NCI-H345 (cell line): Measurements from ENCODE around the gene FIBCD1.
"Not testable (repeated sequence)": the region's sequence is repeated elsewhere in the genome, so short reads cannot be mapped to it uniquely, and the experiment has no call there.

Experiments
- DNase-seq: peaks from one replicate; lab custom pipeline; 2025; lab: John Stamatoyannopoulos, UW

Gene FIBCD1

DNA sequence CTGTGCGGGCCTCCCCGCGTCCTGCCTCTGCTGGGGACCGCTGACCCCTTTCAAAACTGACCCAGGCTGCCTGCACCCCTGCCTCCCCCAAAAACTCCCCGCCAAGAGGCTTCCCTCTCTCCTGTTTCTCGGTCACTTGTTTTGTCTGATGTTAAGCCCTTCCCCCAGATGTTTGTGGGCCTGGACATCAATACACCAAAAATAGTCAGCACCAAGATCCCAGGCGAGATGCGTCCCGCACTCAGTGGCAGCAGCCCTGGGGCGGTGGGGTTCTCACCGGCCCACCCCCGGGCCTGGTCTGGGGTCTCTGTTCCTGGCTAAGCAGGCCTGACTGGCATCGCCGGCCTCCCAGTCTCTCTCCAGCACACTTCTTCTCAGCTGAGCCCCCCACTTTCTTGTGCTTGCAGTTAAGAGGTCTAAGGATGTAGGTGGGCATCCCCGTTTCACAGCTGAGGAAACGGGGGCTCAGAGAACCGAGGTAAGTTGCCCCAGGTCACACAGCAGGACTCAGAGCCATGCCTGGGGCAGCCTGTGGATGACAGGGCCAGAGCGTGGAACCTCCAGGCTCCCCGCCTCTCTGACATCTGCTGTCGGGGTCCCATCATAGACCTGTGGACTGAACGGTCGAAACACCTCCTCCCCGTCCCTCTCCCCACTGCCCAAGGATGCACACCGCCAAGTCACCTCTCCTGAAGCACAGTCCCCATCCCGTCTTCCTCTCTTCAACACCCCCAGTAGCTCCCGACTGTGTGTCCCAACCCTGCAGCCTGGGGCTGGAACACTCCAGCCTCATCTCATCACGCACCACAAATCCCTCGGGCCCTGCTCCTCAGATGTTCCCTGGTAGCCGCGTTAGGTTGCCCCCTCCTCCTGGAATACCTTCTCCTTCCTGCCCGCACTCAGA lies 16.8 kb downstream of the FIBCD1 start:
- no peak for DNase-seq

DNA sequence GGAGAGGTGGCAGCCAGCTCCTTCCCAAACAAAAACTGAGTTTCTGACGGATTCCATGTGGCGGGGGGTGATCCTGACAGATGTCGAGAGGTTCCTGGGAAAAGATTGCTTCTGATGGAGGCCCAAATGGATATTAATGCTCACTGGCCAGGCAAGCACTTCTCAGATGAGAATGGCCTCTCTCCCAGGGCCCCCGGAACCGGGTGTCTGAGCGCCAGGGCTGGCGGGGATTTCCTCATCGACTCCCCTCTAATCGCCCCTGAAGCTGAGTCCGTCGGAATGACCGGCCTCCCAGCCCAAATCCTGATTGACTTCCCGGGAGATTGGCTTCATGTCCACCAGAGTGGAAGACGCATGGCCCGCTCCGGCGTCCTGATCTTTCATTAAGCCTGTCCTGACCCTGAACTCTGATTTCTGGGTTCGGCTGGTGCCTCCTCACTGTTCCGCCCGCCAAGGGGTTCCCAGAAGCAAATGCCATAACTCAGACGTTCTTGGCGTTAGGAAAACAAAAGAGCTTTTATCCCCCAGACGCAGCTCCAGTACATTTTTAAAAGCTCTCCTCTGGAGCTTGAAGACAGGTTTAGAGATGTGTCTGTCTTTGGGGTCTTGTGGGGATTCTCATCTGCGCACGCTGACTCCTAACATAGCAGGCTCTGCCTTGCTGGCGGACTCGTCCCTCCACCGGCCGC lies 17.6 kb downstream of the FIBCD1 start:
- DNase-seq = no peak

DNA sequence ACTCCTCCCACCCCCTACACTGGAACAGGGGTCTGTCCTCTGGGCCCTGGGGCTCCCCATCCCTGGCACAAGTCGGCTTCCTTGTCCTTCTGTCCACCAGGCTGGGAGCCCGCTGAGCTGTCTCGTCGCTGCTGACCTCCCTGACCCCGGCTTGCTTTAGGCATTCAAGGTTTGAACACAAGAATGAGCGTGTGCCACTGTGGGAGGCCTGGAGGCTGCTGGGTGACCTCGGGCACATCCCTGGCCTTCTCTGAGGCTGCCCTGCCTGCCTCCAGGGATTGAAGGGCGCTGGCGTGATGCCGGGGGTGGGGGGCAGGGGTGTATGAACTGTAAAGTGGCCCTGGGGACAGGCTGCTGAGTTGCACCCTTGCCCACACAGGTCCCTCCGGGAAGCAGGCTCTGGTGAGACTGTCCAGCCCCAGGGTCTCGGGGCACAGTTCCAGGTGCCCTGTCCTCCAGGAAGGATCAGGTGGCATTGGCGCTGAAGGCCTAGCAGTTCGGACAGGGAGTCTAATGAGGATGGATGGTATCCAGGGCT lies 18.2 kb downstream of the FIBCD1 start:
- no peak for DNase-seq

DNA sequence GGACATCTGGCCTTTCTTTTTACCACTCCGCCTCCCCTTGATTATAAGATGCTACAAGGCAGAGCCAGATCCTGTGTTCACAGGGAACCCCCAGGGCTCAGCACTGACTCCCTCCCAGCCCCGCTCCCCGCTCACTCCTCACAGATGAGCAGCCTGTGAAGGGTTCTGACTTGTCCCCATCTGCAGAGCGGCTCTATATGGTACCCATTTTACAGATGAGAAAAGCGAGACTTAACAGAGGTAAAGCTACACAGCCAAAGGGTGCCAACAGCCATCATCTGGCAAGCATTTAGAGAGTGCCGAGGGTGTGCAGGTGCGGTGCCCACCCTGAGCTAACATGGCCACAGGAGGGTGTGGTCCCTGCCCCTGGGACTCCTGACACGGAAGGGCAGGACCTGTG lies 18.8 kb downstream of the FIBCD1 start:
- no peak for DNase-seq

DNA sequence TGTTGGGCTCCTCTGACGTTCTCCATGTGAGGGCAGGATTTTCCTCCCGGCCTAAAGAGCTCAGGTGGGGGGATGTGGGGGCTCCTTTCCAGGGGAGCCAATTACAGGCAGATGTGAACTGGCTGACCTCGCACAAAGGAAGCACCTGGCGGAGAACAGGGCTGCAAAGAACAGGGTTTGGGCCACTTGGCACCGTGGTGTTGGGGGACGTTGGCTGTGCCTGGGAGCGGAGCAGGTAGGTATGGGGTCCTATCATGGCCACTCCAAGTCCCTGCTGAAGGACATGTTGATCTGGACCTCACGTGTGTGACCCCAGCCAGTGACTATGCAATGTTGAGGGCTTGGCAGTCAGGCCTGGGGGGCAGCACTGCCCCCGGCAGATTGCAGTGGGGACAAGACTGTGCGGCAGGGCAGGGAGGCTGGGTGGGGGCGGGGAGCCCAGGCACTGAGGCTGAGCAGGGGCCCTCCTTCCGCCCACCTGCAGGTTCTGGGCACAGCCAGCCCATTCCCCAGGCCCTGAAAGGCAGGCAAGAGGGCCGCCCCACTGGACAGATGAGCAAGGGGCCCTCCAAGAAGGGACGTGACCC lies 19.4 kb downstream of the FIBCD1 start:
- DNase-seq = no peak

DNA sequence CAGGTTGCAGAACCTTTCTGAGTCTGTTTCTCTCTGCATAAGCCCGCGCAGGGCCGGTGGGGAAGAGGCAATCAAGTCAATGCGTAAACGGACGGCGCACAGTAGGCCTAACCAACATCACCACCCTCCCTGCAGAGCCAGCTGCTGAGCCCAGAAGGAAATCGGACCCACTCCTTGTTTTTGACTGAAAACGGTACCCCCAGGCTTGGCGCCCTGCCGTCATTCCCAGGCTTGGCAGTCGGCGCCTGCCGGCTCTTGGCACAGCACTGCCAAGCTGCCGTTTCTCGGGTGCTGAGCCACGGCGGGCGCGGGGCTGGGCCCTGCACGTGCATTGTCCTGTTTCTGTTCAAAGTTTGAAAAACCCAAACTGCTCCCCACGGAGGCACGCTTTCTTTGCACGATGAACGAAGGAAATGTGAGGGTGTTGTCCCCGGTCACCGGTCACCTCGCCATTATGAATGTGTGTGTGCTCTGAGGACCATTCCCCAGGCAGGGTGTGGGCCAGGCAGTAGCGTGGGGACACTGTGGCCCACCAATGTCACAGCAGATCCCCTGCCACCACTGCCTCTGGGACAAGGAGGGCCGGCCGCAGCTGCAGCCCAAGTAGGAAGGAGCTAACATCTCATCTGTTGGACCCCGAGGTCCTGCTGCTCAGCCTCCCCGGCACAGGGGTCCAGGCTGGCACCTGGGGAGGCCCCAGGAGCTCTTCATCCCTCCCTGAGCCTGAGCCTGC lies 20.1 kb downstream of the FIBCD1 start:
- no peak for DNase-seq

DNA sequence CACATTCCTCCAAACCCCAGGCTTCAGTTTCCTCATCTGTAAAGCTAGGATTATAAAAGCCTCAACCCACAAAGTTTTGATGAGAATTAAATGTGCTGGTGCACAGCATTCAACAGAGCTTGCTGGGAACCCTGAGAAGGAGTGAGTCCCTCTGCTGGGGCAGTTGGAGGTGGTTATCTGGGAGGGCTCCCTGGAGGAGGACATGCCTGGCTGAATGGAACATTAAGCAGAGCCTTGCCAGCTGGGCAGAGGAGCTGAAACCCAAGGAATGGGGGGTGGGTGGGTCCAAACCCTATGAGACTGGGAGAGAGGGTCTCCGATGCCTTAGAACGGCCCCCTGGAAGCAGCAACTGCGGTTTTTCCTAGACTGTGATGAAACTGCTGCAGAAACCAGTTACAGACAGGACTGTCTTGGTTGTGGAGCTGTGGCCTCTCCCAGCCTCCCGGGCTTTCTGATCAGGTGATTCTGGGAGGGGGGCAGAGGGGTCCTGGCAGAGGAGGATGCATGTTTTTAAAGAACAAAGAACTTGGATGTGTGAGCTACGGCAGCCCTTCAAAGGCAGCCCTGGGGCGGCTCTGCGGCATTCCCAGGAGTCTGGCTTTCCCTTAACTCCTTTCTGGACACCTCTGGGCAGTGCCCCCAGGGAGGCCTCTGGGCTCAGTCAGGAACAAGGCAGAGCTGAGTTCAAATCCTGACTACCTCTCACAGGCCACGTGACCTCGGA lies 20.8 kb downstream of the FIBCD1 start:
- no peak for DNase-seq

DNA sequence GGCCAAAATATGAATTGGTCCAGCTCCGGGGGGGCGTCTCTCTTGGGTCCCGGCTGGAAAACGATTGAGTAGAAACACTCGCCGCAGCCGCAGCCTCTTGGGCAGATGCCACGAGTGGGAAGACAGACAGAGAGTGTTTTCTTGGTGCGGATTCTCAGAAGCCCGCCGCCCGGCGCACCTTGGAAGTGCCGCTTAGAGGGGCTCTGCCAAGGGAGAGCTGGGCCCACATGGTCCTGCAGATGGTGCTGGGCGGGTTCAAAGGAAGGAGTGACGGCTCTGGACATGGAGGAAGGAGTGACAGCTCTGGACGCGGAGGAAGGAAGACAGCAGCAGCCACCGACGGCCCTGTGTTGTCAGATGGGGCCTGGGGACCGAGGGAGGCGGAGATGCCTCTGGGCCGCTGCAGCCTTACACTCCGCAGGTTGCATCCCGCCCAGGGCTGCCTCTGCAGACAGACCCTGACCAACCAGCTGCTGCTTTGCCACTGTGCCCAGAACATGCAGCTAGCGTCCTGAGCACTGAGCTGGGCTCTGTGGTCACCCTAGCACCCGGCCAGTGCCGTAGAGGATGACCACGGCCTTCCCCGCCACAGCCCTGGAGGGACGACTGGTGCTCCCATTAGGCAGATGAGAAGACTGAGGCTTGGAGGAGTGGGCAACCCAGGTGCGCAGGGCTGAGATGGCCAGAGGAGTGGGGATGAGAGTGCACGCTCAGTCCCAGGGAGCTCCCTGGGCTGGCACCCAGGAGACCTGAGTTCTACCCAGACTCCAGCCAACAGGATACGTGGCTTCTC lies 21.7 kb downstream of the FIBCD1 start:
- DNase-seq = no peak

DNA sequence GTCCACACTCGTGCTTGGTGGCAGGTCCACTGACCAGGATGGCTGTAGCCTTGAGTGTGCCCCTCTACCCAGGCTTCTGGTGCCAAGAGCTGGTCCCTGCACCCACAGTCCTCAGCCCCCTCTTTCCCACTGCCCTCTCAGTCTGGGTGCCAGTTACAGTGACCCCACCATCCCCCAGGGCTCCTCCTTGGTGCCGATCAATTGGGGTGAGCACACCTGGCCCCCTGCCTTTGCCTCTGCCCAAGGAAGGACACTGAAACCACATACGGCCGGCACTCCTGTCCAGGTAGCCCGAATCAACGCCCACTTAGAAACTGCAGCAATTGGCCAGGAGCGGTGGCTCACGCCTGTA lies 24.0 kb downstream of the FIBCD1 start:
- no peak for DNase-seq

DNA sequence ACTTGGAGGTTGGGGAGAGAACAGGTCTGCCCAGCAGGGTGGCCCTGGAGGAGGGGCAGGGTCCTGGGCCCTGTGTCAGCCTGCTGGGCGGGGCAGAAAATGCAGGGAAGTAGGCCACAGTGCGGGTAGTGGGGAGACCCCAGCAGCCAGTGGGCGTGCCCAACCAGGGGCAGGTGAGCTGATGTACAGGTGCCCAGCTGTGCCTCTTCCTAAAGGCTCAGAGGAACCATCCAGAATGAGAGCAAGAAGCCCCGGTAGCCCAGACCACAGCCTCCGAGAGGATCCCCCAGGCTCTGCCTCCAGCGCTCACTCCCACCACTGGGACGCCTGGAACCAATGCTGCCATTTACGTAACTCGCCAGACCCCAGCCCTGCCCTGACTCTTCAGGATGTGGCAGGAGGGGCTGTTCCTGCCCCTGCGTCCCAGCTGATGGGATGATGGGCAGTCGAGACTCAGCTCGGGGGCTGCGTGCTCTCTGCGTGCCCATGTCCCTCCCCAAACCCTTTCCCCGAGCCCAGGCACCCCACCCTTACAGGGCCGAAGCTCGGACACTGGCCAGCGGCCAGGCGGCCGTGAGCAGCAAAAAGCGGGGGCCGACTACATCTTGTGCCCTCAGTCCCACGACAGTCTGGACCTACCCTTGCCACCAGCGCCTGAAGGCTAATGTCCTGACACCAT lies 24.5 kb downstream of the FIBCD1 start:
- DNase-seq = no peak

DNA sequence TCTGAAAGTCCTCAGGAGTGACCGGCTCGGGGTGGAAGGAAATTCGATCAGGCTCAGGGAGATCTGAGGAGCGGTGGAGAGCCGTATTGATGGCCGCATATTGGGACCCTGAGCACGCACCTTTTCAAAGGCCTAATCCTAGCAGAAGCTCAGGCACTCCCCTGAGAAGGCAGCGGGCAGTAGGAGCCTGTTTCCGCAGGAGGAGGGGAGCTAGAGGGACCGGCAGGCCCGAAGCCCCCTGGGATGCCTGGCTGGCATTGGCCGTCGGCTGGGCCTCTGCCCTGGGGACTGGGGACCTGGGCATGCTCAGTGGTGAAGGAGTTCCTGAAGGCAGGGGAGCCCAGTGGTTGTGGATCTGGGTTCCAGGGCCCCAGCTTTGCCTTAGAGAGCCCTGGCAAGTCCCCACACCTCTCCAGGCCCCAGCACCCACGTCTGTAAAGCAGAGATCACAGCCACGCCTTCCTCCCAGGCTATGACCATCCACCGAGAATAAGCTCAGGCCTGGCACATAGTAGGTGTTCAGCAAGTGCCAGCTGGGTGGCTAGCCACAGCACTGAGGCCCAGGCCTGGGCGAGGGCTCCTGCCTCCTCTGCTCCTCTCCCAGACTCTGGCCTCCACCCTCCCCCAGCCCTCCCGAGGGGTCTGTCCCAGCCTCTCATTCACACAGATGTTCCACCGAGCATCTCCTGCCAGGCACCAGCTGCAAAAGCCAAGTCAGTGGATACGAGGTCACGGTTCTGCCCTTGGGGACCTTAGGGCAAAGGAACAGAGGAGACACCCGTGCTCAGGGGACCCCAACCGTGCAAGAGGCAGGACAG lies 25.2 kb downstream of the FIBCD1 start:
- no peak for DNase-seq

DNA sequence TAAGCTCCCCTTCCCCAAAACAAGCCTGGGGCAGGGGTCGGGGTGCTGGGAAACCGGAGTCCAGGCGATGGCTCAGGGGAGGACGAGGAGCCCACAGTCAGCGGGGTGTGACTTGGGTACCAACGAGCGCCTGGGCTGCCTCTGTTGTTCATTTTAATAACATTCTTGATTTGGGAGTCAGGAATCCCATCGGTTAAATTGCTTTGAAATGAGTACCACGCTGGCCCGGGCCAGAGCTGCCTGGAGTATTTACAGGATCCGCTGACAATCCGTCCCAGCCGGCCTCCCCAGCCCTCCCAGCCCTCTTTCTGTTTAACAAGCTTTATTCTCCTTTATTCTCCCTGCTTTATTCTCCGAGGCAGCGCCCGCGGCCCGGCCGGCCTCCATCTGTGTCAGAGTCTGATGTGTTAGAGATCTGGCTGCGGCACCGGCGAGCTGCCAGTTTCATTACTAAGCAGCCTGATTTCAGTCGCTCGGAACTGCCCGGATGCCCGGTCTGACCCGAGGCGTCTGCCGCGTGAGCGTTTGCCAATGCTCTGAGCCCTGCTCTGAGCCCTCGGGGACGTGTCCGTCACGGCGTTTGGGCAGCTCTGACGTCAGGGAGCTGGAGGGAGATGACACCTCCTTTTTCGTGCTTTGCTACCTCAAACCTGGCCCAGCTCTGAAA lies 26.0 kb downstream of the FIBCD1 start:
- DNase-seq = no peak

DNA sequence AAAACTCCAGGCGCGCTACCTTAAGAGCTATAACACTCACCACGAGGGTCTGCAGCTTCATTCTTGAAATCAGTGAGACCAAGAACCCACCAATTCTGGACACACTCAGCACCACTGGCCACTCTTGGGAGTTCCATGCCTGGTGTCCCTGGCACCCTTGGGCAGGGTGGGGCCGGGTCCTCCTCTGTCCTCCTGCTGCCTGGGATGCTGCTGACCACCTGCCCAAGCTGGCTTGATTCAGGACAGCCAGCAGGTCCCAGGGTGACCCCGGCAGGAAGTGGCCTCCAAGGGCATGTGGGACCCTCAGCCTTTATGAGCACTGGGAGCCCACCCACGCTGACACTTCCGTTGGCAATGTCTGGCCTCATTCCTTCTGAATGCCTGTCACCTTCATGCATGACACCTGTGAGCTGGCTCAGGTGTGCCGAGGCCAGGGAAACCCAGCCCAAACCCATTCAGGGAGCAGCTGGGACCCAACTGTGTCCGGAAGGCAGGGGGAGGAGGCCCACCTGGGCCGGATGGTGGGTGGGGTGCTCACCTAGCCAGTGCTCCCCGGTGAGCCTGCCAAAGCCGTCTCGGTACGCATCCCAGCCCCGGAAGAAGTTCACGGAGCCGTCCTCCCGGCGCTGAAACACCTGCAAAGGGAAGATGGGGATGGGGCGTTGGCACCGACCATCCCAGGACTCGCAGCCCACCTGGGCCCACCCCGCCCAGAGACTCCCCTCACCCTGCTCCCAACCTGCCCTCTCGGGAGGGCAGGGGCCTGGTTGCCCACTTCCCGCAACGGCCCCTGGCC lies 27.6 kb downstream of the FIBCD1 start:
- DNase-seq = no peak

DNA sequence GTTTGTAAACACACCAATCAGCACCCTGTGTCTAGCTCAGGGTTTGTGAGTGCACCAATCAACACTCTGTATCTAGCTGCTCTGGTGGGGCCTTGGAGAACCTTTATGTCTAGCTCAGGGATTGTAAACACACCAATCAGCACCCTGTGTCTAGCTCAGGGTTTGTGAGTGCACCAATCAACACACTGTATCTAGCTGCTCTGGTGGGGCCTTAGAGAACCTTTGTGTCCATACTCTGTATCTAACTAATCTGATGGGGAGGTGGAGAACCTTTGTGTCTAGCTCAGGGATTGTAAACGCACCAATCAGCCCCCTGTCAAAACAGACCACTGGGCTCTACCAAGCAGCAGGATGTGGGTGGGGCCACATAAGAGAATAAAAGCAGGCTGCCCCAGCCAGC lies 28.4 kb downstream of the FIBCD1 start:
- DNase-seq = not testable (repeated sequence)

DNA sequence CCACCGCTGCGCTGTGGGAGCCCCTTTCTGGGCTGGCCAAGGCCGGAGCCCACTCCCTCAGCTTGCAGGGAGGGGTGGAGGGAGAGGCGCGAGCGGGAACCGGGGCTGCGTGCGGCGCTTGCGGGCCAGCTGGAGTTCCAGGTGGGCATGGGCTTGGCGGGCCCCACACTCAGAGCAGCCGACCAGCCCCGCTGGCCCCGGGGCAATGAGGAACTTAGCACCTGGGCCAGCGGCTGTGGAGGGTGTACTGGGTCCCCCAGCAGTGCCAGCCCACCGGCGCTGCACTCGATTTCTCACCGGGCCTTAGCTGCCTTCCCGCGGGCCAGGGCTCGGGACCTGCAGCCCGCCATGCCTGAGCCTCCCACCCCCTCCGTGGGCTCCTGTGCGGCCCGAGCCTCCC lies 29.0 kb downstream of the FIBCD1 start:
- DNase-seq = not testable (repeated sequence)

DNA sequence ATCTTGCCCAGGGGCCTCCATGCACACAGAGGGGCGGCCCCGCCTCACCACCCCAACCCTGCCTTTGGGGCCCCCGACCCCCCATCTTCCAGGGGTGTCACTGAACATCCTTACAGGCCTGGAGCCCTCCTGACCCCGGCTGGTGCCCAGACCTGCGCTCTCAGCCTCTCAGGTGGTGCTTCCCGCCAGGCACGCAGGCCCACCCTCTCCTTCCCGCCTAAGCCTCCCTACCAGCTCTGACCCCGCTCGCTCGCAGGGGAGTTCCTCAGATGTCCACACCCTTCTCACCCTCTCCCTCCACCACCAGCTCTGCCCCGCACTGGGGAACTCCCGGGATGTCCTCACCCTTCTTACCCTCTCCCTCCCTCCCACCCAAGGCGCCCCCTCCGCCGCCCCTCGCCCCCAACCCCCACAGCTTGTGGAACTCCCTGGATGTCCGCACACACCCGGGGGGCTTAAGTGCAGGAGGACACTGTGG lies 30.1 kb downstream of the FIBCD1 start:
- no peak for DNase-seq

DNA sequence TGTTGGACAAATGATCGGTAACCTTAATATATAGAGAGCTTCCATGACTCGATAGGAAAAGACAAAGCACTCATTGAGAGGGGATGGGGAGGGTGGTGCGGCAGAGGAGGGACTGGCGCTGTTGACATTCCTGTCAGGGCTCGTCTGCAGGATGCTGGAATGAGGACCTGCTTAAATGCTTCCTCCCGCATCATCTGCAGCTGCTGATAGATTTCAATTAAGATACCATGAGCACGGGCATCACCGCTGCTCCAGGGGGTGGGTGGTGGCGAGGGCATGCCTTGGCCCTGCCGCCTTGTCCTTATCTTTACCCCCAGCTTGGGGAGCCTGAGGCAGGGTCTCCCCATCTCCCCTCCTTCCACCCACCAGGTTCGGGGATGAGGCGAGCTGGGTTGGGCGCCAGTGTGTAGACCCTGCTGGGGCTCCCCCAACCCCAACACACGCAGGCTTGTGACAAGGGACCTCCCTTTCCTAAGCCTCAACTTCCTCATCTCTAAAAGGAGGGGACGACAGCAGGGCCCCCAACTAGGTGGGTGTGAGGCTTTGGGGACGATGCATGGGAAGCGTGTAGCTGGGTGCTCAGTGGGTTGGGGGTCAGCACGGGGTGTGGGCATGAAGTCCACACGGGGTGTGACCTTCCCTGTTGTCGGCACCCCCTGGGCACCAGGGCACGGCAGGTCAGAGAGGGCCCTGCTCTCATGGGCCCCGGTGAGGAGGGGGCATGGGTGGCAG lies 30.7 kb downstream of the FIBCD1 start:
- DNase-seq = no peak
